PC-9 (cell line): ENCODE data around the gene RFTN1. TPM values are rescaled to one million over a fixed set of nuclear protein-coding genes. Genes with fewer than 3 reads are reported as not detected.

ENCODE experiments used
- BruUV-seq: library from RNA; stranded (reverse); fragments of 400-500 nt; replicated peaks from 2 replicates; lab custom pipeline; 2021; lab: Mats Ljungman, UMichigan
- CTCF ChIA-PET: fragments of 300-600 bp; sonication (Branson Sonifier 250); formaldehyde crosslinking; loops from one replicate; lab custom pipeline; 2022; ENCODE audit warnings: antibody characterized with exemption; lab: Charles Lee
- POLR2A ChIA-PET: fragments of 300-600 bp; sonication (Branson Sonifier 250); formaldehyde crosslinking; loops from one replicate; lab custom pipeline; 2022; ENCODE audit warnings: antibody characterized with exemption; ENCODE audit not compliant: unreplicated experiment; lab: Charles Lee
- DNase-seq, 2 experiments: peaks; one replicate each; pipeline versions ENCODE4 v3.0.0 to v3.0.0-alpha.2; 2015 to 2022; ENCODE audit warnings: mixed read lengths in 1 of 2
- H2AFZ ChIP-seq: fragments of 200-600 bp; sonication (generic); 2 replicates; pipeline ENCODE4 v1.8.1; 2017; ENCODE audit warnings: antibody characterized with exemption
- H3F3A ChIP-seq: fragments of 200-600 bp; sonication (generic); 2 replicates; pipeline ENCODE4 v1.8.1; 2017; ENCODE audit warnings: antibody characterized with exemption, mild to moderate bottlenecking, low read depth; ENCODE audit not compliant: insufficient read depth
- H3K27ac ChIP-seq: fragments of 200-600 bp; sonication (generic); 2 replicates; pipeline ENCODE4 v1.6.1; 2016; ENCODE audit warnings: mixed run types
- H3K27me3 ChIP-seq: fragments of 200-600 bp; sonication (generic); 2 replicates; pipeline ENCODE4 v1.6.1; 2016; ENCODE audit warnings: low read depth, mixed run types; ENCODE audit not compliant: insufficient read depth
- H3K36me3 ChIP-seq: fragments of 200-600 bp; sonication (generic); 2 replicates; pipeline ENCODE4 v1.6.1; 2016; ENCODE audit warnings: low read depth, mixed run types
- H3K4me1 ChIP-seq: fragments of 200-600 bp; sonication (generic); replicated peaks from 2 replicates; pipeline ENCODE4 v1.6.1; 2016; ENCODE audit warnings: mixed run types; ENCODE audit not compliant: insufficient read depth
- H3K4me2 ChIP-seq: fragments of 200-600 bp; sonication (generic); 2 replicates; pipeline ENCODE4 v1.6.1; 2017; ENCODE audit warnings: mixed run types
- H3K4me3 ChIP-seq: fragments of 200-600 bp; sonication (generic); 2 replicates; pipeline ENCODE4 v1.6.1; 2016; ENCODE audit warnings: mixed run types
- H3K79me2 ChIP-seq: fragments of 200-600 bp; sonication (generic); 2 replicates; pipeline ENCODE4 v1.6.1; 2017; ENCODE audit warnings: low read depth, mixed run types
- H3K9me2 ChIP-seq: fragments of 200-600 bp; sonication (generic); 2 replicates; pipeline ENCODE4 v1.8.1; 2017; ENCODE audit warnings: mild to moderate bottlenecking; ENCODE audit not compliant: insufficient read depth
- H3K9me3 ChIP-seq: fragments of 200-600 bp; sonication (generic); 2 replicates; pipeline ENCODE4 v1.8.1; 2016; ENCODE audit warnings: low read depth; ENCODE audit not compliant: insufficient read depth
- H4K20me1 ChIP-seq: fragments of 200-600 bp; sonication (generic); 2 replicates; pipeline ENCODE4 v1.8.1; 2017; ENCODE audit not compliant: insufficient read depth
- EZH2 ChIP-seq: fragments of 200-600 bp; sonication (generic); IDR thresholded peaks from 2 replicates; pipeline ENCODE4 v1.8.0; 2017; ENCODE audit warnings: antibody characterized with exemption, low read depth
- intact Hi-C: fragments of 100-400 bp; cut with micrococcal nuclease; formaldehyde crosslinking; loops from one replicate; pipeline ENCODE4 v1.10.0; 2022; ENCODE audit not compliant: unreplicated experiment
- total RNA-seq: library from RNA; stranded (reverse); gene quantifications from 2 replicates; pipeline ENCODE4 v1.2.3, GENCODE V29; 2021
- TF ChIP-seq, protein P1 (sequence below): fragments of 200-600 bp; sonication (generic); conservative IDR thresholded peaks from 2 replicates; pipeline ENCODE4 v1.6.1; 2017; ENCODE audit warnings: mixed run types, antibody characterized with exemption, mild to moderate bottlenecking, moderate library complexity

RFTN1 gene
- total RNA-seq, 1 experiment from 2014 or later = 0.41 TPM

DNA sequence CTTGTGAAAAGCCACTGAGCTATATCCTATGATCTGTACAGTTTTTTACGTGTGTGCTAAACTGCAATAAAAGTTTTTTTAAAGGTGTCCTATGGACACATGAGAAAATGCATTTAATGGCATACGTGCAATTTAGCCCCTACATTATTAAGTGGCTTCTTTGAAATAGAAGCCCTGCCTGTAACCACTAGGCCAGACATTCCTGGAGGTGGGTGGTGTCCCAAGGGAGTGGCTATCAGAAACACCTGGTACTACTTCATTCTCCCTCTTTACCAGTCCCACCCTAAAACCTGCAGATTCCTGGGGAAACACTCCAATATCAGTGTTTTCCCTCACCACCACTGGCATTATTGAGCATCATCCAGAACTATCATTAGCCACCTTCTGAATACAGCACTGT is 148.5 kb downstream of the RFTN1 start:
- TF ChIP-seq EZH2 = no peak
- TF ChIP-seq, protein P1, sequence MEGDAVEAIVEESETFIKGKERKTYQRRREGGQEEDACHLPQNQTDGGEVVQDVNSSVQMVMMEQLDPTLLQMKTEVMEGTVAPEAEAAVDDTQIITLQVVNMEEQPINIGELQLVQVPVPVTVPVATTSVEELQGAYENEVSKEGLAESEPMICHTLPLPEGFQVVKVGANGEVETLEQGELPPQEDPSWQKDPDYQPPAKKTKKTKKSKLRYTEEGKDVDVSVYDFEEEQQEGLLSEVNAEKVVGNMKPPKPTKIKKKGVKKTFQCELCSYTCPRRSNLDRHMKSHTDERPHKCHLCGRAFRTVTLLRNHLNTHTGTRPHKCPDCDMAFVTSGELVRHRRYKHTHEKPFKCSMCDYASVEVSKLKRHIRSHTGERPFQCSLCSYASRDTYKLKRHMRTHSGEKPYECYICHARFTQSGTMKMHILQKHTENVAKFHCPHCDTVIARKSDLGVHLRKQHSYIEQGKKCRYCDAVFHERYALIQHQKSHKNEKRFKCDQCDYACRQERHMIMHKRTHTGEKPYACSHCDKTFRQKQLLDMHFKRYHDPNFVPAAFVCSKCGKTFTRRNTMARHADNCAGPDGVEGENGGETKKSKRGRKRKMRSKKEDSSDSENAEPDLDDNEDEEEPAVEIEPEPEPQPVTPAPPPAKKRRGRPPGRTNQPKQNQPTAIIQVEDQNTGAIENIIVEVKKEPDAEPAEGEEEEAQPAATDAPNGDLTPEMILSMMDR = no peak
- Histone ChIP-seq H3K4me2 (no peak overlapping the region), H3K27me3 (no peaks in the 10 kb centered on the region), H3K79me2 (no peaks in the 10 kb centered on the region), H3K9me3 (no peaks in the 10 kb centered on the region), H3F3A (no peaks in the 10 kb centered on the region), H2AFZ (no peak overlapping the region), H3K27ac (no peak overlapping the region), H4K20me1 (no peaks in the 10 kb centered on the region), H3K9me2 (0 out of 2 replicates have a peak, but pooled peaks cover 3% of the 10 kb centered on the region), H3K4me1 (peaks cover 5% of the 10 kb centered on the region; the same call in 1 of the 2 replicates), H3K36me3 (no peaks in the 10 kb centered on the region), H3K4me3 (no peak overlapping the region)
- POLR2A ChIA-PET = no interaction called here
- CTCF ChIA-PET = no interaction called here
- no TSS peak for BruUV-seq
- intact Hi-C loops = no loop called here
- no peak for DNase-seq

- CTCF ChIA-PET = no interaction called here
- DNase-seq = no peak
- H3K79me2 ChIP-seq = no peaks in the 10 kb centered on the region
- H3K27me3 ChIP-seq = no peaks in the 10 kb centered on the region
- 0 out of 2 replicates have a peak, but pooled peaks cover 3% of the 10 kb centered on the region for H3K9me2 ChIP-seq
- no peak overlapping the region for H2AFZ ChIP-seq
- no peaks in the 10 kb centered on the region for H4K20me1 ChIP-seq
- TF ChIP-seq, protein P1 = no peak
- no peak for TF ChIP-seq EZH2
- intact Hi-C loops = no loop called here
- no peaks in the 10 kb centered on the region for H3K36me3 ChIP-seq
- H3K4me3 ChIP-seq = no peak overlapping the region
- H3K27ac ChIP-seq = no peak overlapping the region
- no peak overlapping the region for H3K4me2 ChIP-seq
- no TSS peak for BruUV-seq
- H3K4me1 ChIP-seq = peaks cover under 1% of the 10 kb centered on the region; the same call in 1 of the 2 replicates
- H3F3A ChIP-seq = no peaks in the 10 kb centered on the region
- no peaks in the 10 kb centered on the region for H3K9me3 ChIP-seq
- POLR2A ChIA-PET = interaction anchor here (0.6 kb wide), 1 partner anchor 10 kb away, joined by 3 read pairs; no protein-coding TSS in a partner anchor
Measured at GRCh38 chr3:16364323-16364722, 149.2 kb downstream of the RFTN1 start.

DNA sequence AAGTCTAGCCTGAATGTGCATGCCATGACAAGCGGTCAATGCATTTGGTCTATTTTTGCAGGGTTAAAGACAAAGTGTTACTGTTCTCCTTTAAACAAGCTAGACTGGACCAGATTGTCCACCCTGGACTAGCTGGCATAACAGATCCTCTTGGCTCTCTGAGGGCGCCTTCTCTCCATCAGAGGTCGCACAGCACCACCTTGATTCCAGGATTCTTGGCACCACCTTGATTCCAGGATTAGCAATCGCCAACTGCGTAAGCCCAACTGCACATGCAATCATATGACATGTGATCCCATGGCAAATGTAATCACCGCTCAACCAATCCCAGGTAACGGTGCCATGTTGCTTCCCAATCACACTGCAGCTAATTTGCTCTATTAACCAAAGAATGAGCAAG is 149.9 kb downstream of the RFTN1 start:
- no peak for DNase-seq
- BruUV-seq = no TSS peak
- H3K4me1 ChIP-seq = no peaks in the 10 kb centered on the region
- H4K20me1 ChIP-seq = no peaks in the 10 kb centered on the region
- no peaks in the 10 kb centered on the region for H3K27me3 ChIP-seq
- intact Hi-C loops = no loop called here
- H3K36me3 ChIP-seq = no peaks in the 10 kb centered on the region
- H3F3A ChIP-seq = no peaks in the 10 kb centered on the region
- no peak overlapping the region for H2AFZ ChIP-seq
- H3K9me2 ChIP-seq = 0 out of 2 replicates have a peak, but pooled peaks cover 3% of the 10 kb centered on the region
- H3K4me2 ChIP-seq = no peak overlapping the region
- CTCF ChIA-PET = no interaction called here
- H3K27ac ChIP-seq = no peak overlapping the region
- H3K9me3 ChIP-seq = no peaks in the 10 kb centered on the region
- TF ChIP-seq, protein P1 = no peak
- TF ChIP-seq EZH2 = no peak
- POLR2A ChIA-PET = interaction anchor here (0.6 kb wide), 1 partner anchor 11 kb away, joined by 3 read pairs; no protein-coding TSS in a partner anchor
- H3K79me2 ChIP-seq = no peaks in the 10 kb centered on the region
- H3K4me3 ChIP-seq = no peak overlapping the region
